ENCODE measurements around the gene GRAMD1C. TPM values are rescaled to one million over a fixed set of nuclear protein-coding genes. Genes with fewer than 3 reads are reported as not detected.

The GRAMD1C gene
- total RNA-seq, 1 donor from 2014 or later: 3.7 TPM

DNA sequence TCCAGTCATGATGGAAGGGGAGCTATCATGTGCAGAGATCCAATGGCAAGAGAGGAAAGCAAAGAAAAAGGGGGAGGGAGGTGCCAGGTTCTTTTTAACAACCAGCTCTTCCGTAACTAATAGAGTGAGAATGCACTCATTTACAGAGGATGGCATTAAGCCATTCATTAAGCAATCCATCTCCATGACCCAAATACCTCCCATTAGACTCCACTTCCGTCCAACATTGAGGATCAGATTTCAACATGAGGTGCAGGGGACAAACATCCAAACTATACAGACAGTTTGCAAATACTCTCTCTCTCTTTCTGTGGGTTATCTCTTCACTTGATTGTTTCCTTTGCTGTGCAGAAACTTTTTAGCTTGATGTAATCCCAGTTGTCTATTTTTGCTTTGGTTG, 130.4 kb downstream of the GRAMD1C start:
- Mint-ChIP-seq H3K27ac (ENCODE audit: unreplicated experiment) (no peak overlapping the region), H3K4me1 (ENCODE audit: low read depth, unreplicated experiment) (no peaks in the 10 kb centered on the region)
- no peak overlapping the region for H3K27ac ChIP-seq (ENCODE audit: low read depth, low read length)

DNA sequence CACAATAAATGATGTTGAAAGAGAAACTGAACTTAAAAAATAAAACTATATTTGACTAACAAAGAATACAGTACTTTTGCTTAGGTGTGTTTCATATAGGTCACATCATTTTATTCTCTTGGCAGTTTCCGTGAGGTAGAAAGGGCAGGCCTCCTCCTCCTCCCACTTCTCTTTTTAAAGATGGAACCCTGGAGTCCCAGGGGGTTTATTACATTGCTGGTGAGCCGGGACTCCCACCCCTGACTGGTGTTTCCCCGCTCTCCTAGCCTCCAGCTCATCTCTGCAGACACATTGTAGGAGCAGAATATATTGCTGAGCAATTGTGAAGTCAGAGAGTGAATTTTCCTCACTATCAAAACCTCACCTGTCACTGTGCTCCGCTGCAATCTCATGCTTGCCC, 139.2 kb downstream of the GRAMD1C start:
- H3K9me3 Mint-ChIP-seq (ENCODE audit: unreplicated experiment): peaks cover 15% of the 10 kb centered on the region
- no peak overlapping the region for H3K4me3 Mint-ChIP-seq (ENCODE audit: unreplicated experiment)
- Histone ChIP-seq H3K27ac (ENCODE audit: low read depth, low read length) (no peak overlapping the region), H3K4me2 (ENCODE audit: low read length) (no peak overlapping the region), H3K4me3 (ENCODE audit: insufficient read depth, low read depth, low read length) (no peak overlapping the region), H3K4me1 (ENCODE audit: insufficient read depth, low read length) (no peaks in the 10 kb centered on the region), H3K27me3 (ENCODE audit: insufficient read depth, low read length) (no peaks in the 10 kb centered on the region), H3K9ac (ENCODE audit: low read length) (no peak overlapping the region), H3K36me3 (ENCODE audit: insufficient read depth, low read length) (no peaks in the 10 kb centered on the region), H3K9me3 (ENCODE audit: insufficient read depth, low read depth, low read length) (no peaks in the 10 kb centered on the region), H3K79me2 (ENCODE audit: insufficient read depth, low read length) (no peaks in the 10 kb centered on the region), H2AFZ (ENCODE audit: low read depth, low read length) (no peak overlapping the region), H4K20me1 (ENCODE audit: insufficient read depth, low read length) (no peaks in the 10 kb centered on the region)
- H3K4me1 Mint-ChIP-seq (ENCODE audit: low read depth, unreplicated experiment): no peaks in the 10 kb centered on the region
- H3K27me3 Mint-ChIP-seq (ENCODE audit: low read depth, unreplicated experiment): no peaks in the 10 kb centered on the region
- H3K27ac Mint-ChIP-seq (ENCODE audit: unreplicated experiment): no peak overlapping the region
- H3K36me3 Mint-ChIP-seq (ENCODE audit: low read depth, unreplicated experiment): peaks cover 7% of the 10 kb centered on the region
- no peak for TF ChIP-seq EZH2 (IDR thresholded peaks at IDR 0.05; ENCODE audit: insufficient read depth, low read length)
- TF ChIP-seq, protein P1, sequence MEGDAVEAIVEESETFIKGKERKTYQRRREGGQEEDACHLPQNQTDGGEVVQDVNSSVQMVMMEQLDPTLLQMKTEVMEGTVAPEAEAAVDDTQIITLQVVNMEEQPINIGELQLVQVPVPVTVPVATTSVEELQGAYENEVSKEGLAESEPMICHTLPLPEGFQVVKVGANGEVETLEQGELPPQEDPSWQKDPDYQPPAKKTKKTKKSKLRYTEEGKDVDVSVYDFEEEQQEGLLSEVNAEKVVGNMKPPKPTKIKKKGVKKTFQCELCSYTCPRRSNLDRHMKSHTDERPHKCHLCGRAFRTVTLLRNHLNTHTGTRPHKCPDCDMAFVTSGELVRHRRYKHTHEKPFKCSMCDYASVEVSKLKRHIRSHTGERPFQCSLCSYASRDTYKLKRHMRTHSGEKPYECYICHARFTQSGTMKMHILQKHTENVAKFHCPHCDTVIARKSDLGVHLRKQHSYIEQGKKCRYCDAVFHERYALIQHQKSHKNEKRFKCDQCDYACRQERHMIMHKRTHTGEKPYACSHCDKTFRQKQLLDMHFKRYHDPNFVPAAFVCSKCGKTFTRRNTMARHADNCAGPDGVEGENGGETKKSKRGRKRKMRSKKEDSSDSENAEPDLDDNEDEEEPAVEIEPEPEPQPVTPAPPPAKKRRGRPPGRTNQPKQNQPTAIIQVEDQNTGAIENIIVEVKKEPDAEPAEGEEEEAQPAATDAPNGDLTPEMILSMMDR (IDR thresholded peaks at IDR 0.05; ENCODE audit: insufficient read depth, low read depth, low read length): no peak
- FAIRE-seq (no peak), DNase-seq (ENCODE audit: low read depth) (no peak)

More for the DNA sequence above, 130.4 kb downstream of the GRAMD1C start:
- H3K9me3 ChIP-seq (ENCODE audit: insufficient read depth, low read depth, low read length): no peaks in the 10 kb centered on the region
- DNase-seq (ENCODE audit: low read depth) (peak; percentile 45), FAIRE-seq (no peak)
- no peaks in the 10 kb centered on the region for H3K27me3 ChIP-seq (ENCODE audit: insufficient read depth, low read length)
- no peaks in the 10 kb centered on the region for H3K79me2 ChIP-seq (ENCODE audit: insufficient read depth, low read length)
- H3K4me2 ChIP-seq (ENCODE audit: low read length): no peak overlapping the region
- no peak for TF ChIP-seq EZH2 (IDR thresholded peaks at IDR 0.05; ENCODE audit: insufficient read depth, low read length)
- TF ChIP-seq, protein P1 (IDR thresholded peaks at IDR 0.05; ENCODE audit: insufficient read depth, low read depth, low read length): no peak
- Mint-ChIP-seq H3K4me3 (ENCODE audit: unreplicated experiment) (no peak overlapping the region), H3K9me3 (ENCODE audit: unreplicated experiment) (peaks cover 15% of the 10 kb centered on the region), H3K36me3 (ENCODE audit: low read depth, unreplicated experiment) (peaks cover 1% of the 10 kb centered on the region), H3K27me3 (ENCODE audit: low read depth, unreplicated experiment) (no peaks in the 10 kb centered on the region)
- no peaks in the 10 kb centered on the region for H3K4me1 ChIP-seq (ENCODE audit: insufficient read depth, low read length)
- H4K20me1 ChIP-seq (ENCODE audit: insufficient read depth, low read length): no peaks in the 10 kb centered on the region
- no peak overlapping the region for H3K9ac ChIP-seq (ENCODE audit: low read length)
- H3K36me3 ChIP-seq (ENCODE audit: insufficient read depth, low read length): no peaks in the 10 kb centered on the region
- H2AFZ ChIP-seq (ENCODE audit: low read depth, low read length): no peak overlapping the region
- no peak overlapping the region for H3K4me3 ChIP-seq (ENCODE audit: insufficient read depth, low read depth, low read length)

DNA sequence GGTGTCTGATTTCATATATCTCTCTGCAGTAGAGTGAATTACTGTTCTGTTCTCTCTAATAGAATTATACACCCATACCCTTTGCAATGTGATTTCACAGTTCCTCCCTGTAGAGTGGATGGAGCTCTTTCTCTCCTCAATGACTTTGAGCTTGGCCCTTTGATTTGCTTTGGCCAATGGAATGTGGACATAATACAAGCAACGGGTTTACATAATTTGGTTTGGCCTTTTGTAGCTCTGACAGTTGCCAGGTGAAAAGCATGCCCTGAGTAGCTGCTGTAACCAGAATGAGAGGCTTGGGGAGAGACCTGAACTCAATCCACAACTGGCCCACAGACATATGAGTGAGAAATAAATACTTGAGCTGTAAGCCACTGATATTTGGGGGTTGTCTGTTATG, 141.3 kb downstream of the GRAMD1C start:
- no peak overlapping the region for H3K9ac ChIP-seq (ENCODE audit: low read length)
- no peak overlapping the region for H3K27ac ChIP-seq (ENCODE audit: low read depth, low read length)
- no peaks in the 10 kb centered on the region for H3K36me3 ChIP-seq (ENCODE audit: insufficient read depth, low read length)
- H3K4me3 ChIP-seq (ENCODE audit: insufficient read depth, low read depth, low read length): no peak overlapping the region
- DNase-seq (ENCODE audit: low read depth) (no peak), FAIRE-seq (no peak)
- no peaks in the 10 kb centered on the region for H3K9me3 ChIP-seq (ENCODE audit: insufficient read depth, low read depth, low read length)
- Mint-ChIP-seq H3K27ac (ENCODE audit: unreplicated experiment) (no peak overlapping the region), H3K9me3 (ENCODE audit: unreplicated experiment) (peaks cover 2% of the 10 kb centered on the region), H3K36me3 (ENCODE audit: low read depth, unreplicated experiment) (peaks cover 9% of the 10 kb centered on the region), H3K4me1 (ENCODE audit: low read depth, unreplicated experiment) (no peaks in the 10 kb centered on the region), H3K27me3 (ENCODE audit: low read depth, unreplicated experiment) (no peaks in the 10 kb centered on the region), H3K4me3 (ENCODE audit: unreplicated experiment) (no peak overlapping the region)
- TF ChIP-seq, protein P1 (IDR thresholded peaks at IDR 0.05; ENCODE audit: insufficient read depth, low read depth, low read length): no peak
- TF ChIP-seq EZH2 (IDR thresholded peaks at IDR 0.05; ENCODE audit: insufficient read depth, low read length): no peak
- no peaks in the 10 kb centered on the region for H3K27me3 ChIP-seq (ENCODE audit: insufficient read depth, low read length)
- no peaks in the 10 kb centered on the region for H3K79me2 ChIP-seq (ENCODE audit: insufficient read depth, low read length)
- no peak overlapping the region for H3K4me2 ChIP-seq (ENCODE audit: low read length)
- H2AFZ ChIP-seq (ENCODE audit: low read depth, low read length): no peak overlapping the region
- H4K20me1 ChIP-seq (ENCODE audit: insufficient read depth, low read length): no peaks in the 10 kb centered on the region
- H3K4me1 ChIP-seq (ENCODE audit: insufficient read depth, low read length): no peaks in the 10 kb centered on the region
